T-helper 9 cell (primary cell): Measurements from ENCODE around the gene SLC46A1.

ENCODE experiments used
- DNase-seq: peaks from one replicate; pipeline ENCODE4 v3.0.0-alpha.2; 2020

Gene SLC46A1

DNA sequence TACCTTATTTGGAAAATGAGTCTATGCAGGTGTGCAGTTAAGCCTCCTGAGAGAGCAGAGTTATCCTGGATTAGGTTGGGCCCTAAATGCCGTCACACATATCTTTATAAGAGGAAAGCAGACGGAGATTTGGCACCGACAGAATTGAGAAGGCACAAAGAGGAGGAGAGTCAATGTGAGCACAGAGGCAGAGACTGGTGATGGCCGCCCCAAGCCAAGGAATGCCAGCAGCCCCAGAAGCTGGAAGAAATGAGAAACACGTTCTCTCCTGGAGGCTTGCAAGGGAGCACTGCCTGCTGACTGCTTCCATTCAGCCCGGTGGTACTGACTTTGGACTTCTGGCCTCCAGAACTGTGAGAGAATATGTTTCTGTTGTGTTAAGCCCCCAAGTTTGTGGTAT is 3.2 kb downstream of the SLC46A1 start:
- no peak for DNase-seq

DNA sequence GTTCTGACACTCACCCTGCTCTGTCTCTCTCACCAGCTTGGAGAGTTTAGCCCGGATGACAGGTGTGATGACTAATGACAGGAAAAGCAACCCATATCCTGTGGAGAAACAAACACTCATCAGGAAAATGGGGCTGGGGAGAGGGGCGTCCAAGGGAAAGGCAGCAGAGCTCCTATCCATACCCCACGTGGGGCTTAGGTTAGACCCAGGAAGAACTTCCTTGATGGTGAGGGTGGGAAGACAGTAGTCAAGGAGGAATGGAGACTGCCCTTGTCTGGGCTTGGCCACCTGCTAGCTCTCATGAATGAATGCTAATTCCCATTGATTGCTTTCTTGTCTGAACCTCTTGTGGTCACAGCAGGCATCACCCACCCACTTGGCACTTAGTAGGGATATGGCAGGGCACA is 3.8 kb downstream of the SLC46A1 start:
- no peak for DNase-seq

DNA sequence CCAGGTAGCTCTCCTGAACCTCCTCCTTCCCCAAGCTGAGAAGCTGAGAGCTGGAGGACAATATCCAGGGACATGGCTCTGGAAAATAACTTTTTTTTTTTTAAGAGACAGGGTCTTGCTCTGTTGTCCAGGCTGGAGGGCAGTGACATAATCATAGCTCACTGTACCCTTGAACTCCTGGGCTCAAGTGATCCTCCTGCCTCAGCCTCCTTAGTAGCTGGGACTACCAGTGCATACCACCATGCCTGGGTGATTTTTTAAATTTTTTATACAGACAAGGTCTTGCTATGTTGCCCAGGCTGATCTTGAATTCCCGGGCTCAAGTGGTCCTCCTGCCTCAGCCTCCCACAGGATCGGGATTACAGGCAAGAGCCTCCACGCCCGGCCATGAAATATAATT is 6.2 kb downstream of the SLC46A1 start:
- no peak for DNase-seq

DNA sequence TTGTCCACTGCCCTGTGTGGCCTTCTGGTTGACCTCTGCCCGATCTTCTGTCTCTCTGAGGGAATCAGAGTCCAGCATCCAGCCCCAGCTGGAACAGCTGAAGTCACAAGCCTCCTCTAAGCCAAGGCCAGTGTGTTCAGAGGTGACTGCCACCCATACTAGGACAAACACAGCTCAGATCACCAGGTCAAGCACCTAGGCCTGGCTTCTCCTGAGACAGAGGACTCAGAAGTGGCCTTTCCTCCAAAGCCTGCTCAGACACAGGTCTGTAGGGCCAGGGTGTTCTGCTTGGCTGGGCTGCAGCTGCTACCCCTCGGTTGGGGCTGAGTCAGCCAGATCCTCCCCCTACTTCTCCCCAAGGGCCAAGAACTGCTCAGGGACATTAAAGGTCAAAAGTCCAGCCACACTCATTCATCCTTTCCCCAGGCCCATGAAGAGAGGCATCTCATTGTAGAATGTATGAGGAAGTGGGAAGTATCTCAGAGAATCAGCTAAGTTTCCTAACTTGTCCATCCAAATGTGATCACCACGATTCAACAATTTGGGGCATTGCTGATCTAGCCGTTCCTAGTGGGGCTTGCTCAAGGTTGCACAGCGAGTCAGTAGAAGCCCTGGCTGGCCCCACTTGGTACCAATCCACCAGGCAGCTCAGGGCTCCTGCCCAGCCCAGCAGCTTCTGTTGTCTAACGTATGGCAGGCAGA is 7.6 kb downstream of the SLC46A1 start:
- no peak for DNase-seq

DNA sequence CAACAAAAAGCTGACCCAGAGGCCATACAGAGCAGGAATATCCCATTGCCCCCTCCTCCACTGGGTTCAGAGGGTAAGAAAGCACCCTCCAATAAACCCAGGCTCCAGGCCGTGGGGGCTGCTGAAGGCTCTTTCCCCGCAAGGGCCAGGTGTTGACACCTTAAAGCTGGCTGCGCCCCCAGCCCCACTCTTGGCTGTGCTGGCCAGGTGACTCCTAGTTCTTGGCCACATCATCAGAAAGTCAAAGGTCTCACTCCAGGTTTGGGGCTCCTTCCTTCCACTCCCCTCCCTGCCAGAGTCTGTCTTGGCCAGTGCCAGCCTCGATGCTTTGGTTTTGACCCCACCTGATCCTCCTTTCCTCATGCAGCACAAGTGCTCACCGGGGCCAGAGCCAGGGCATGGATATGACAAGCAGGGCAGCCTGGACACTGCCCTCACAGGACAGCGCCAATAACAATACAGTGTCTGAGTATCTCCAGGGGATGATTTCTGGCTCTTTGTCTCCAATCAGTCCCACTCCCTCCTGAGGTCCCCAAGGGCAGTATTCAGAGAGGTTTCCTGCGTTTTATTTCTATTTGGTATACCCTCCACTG is 8.2 kb downstream of the SLC46A1 start:
- DNase-seq = no peak

DNA sequence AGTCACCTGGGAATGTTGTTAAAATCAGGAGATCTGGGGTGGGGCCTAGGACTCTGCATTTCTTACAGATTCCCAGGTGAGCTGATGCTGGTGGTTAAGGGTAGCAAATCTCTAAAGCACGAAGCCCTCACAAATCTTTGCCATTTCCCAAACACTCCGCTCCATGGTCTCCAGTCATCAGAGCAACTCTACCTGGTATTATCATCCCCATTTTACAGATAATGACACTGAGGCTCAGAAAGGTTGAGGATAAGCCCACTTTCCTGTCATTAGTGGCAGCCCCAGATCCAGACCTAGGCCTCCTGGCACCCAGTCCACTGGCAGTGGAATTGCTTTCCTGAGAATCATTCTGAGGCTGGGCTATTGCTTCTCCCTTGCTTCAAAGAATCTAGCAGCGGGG is 8.7 kb downstream of the SLC46A1 start:
- DNase-seq = no peak

DNA sequence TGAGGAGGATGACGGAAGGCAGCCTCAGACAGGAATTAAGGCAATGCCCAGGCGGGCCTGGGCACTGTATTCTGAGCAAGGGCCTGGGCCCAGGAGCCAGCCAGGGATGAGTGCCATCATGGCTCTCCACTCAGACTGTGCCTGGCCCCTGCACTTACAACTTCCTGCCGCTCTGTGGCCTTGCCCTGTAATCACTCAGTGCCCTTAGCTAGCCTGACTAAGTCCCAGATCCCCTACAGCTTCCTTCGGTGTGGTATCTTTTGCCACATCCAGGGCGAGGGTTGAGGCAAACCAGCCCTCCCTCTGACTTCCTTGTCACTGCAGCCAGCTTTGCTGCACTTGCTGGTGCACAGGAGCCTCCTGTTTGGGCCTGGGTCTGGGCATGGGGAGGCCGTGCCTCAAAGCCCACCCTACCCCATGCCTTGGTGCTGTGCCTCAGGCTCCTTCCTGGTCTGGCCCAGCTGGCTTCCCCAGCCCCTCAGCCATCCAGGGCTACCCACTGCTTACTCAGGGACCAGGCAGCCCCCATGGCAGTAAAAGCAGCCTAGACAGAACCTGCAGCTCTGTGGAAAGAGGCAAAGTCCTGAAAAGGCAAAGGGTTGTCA is 9.3 kb downstream of the SLC46A1 start:
- no peak for DNase-seq

DNA sequence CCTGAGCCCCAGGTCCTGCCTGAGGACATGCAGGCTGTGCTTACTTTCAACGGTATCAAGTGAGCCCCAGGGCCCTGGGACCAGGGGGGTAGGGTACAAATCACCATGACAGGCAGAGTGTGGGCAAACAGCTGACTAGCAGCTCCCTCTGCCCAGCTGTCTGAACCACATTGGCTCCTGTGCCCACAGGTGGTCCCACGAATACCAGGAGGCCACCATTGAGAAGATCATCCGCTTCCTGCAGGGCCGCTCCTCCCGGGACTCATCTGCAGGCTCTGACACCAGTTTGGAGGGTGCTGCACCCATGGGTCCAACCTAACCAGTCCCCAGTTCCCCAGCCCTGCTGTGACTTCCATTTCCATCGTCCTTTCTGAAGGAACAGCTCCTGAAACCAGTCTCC is 10.0 kb downstream of the SLC46A1 start:
- DNase-seq = no peak

DNA sequence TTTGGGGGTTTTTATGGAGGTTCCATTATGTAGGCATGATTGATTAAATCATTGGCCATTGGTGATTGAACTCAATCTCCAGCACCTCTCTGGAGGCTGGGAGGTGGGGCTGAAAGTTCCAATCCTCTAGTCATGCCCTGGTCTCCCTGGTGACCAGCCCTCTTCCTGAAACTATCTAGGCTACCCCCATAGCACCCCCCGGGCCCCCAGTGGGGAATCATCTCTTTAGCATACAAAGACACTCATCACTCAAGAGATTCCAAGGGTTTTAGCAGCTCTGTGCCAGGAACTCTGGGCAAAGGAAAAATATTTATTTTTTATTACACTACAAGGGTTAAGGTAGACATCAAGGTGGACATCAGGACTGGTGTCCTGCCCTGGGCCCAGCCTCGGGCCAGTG is 10.6 kb downstream of the SLC46A1 start:
- no peak for DNase-seq

DNA sequence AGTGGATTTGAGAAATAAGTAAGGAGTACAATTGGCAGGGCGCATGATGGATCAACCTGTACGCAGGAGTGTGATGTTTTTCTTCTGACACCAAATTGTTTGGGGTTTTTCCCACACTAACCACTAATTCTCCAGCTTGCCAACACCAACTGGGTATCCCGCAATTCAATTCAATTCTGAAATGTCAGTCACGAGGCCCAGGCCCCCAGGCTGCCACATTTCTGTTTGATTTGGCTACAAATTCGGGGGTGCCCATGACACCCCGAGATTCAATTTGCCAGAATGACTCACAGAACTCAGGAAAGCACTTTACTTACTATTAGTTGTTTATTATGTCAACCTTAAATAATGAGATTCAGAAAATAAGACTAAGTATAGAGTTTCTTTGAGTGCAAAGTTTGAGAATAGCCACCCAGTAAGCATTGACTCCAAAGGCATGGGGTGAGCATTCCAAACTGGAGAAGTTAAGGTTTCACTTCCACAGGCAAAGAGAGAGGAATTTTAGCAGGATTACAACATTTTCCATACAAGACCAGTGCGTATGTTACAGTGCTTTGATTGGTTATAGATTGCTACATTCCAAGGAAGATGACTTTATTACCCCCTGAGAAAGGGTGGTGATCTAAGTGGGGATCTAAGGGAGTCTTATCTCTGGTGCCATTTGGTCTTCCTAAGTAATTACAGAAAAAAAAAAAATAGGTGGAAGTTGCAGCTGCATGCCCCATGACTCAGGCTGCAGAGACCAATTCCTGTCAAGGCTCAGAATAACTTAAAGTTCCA is 11.5 kb downstream of the SLC46A1 start:
- DNase-seq = no peak

DNA sequence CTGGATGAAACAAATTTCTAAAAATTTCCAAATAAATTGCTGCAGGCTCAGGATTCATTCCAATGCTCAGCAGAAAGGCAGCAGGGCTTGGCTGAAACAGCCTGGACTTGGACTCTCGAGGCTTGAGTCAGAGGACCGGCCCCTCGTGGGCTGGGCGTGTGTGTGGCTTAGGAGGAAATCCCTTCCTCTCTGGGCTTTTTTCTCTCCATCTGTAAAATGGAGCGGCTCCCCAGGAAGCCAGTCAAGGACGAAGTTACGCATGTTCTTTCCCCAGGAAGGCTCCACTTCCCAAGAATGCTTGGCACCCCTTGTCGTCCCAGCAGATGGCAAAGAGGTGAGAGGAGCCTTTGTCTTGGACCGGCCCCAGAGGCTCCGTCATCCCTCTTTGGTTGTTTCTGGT is 13.5 kb downstream of the SLC46A1 start:
- no peak for DNase-seq

DNA sequence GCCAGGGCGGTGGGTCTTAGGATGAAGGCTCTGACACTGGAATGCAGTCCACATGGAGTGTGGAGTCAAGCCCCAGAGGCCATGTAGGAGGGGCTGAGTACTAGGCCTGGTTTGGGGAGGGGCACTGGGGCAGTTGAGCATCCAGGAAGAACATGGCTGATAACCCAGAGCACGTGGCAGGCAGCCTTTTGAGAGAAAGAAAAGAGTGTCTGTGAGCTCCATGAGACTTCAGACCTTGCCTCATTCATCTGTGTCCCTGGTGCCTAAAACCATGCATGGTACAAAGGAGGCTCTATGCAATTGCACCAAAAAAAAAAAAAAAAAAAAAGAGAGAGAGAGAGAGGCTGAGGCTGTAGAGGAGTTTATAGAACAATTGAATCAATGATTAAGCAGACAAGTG is 14.6 kb downstream of the SLC46A1 start:
- DNase-seq = no peak

DNA sequence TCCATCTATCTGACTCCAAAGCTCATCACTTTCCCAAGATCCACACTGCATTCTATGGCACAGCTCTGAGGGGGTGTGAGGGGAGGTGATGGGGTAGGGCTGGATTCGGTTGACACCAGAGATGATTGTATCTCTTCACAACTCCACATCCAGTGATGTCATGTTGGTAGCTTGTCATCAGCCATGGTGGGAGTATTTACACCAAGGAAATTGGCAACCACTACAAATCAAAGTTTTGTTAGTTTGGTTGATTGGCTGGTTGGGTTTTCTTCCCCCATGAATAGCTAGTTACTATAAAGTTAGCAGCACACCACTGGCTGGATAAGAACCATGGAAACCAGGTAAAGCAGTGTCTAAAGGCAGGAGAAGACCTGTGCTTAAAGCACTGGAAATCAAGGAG is 15.0 kb downstream of the SLC46A1 start:
- DNase-seq = no peak

DNA sequence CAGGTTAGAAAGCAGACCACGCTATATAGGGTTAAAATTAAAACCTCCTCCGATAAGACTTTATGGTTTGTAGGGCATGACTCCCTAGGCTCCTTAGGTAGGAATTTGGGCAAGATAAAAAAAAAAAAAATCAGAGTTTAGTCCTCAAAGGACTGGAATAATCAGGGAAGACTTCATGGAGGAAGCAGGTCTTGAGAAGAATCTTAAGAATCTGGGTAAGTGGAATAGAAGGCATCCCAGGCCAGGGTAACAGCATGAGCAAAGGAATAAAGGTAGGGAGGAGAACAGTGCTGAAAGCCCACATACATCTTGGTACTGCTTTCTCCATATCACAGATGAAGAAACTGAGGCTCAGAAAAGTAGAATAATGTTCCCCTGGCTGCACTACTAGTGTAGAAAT is 15.4 kb downstream of the SLC46A1 start:
- no peak for DNase-seq

DNA sequence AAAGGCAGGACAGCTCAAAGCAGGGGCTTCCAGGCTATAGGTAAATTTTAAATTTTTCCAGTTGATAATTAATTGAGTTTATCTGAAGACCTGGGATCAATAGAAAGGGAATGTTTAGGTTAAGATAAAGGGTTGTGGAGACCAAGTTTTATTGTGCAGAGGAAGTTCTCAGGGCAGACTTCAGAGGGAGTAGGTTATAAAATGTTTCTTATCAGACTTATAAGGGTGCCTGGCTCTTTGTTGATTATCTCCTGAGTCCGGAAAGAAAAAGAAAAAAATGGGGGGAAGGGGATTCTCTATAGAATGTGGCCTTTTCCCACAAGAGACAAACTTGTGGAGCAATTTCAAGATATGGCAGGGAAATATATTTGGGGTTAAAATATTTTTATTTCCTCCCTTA is 15.9 kb downstream of the SLC46A1 start:
- DNase-seq = no peak

DNA sequence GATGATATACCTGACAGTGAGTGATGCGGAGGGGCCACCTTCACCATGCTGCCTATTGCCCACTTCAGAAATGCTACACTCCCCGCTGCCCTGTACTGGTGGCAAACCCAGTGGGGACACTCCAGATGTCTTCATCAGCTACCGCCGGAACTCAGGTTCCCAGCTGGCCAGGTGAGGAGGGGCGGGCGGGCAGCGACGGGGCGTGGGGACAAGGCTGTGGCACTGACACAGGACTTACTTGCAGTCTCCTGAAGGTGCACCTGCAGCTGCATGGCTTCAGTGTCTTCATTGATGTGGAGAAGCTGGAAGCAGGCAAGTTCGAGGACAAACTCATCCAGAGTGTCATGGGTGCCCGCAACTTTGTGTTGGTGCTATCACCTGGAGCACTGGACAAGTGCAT is 17.9 kb downstream of the SLC46A1 start:
- no peak for DNase-seq

DNA sequence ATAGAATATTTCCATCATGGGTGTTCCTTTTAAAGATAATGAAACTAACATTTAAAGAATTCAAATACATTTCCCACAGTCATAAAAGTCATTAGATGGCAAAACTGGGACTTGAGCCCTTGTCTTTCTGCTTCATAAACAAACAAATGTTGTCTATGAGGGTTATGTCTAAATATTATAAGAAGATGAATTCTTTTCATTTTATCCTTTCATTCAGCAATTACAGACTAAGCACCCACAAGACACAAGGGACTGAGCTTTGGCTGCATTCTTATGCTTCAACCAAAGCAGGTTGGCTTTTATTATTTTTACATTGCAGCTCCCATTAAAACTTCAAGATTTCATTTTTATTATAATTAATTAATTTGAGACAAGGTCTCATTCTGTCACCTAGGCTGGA is 19.6 kb downstream of the SLC46A1 start:
- no peak for DNase-seq

DNA sequence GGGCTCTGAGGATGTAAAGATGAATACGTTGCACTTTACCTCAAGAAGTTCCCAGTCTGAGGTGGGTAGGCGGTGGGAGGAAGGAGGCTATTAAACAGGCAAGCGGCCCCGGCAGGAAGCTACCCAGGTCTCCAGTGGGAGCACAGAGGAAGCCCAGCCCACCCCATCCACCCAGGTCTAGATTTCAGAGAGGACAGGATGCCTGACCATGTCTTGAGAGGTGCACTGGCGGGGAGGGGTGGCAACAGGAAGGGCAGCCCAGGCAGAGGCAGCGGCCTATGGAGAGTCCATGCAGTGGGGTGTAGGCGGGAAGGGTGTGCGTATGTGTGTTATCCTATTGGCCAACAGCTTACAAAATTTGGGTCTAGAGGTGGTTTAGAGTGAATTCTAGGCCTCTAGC is 20.6 kb downstream of the SLC46A1 start:
- DNase-seq = no peak

DNA sequence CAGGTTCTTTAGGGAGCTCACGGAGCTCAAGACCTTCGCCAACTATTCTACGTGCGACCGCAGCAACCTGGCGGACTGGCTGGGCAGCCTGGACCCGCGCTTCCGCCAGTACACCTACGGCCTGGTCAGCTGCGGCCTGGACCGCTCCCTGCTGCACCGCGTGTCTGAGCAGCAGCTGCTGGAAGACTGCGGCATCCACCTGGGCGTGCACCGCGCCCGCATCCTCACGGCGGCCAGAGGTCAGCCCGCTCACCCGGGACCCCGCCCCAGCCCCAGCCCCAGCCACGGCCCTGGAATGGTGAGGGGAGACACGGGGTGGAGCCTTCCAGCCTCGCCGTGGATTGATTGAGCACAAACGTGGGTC is 21.0 kb downstream of the SLC46A1 start:
- no peak for DNase-seq

DNA sequence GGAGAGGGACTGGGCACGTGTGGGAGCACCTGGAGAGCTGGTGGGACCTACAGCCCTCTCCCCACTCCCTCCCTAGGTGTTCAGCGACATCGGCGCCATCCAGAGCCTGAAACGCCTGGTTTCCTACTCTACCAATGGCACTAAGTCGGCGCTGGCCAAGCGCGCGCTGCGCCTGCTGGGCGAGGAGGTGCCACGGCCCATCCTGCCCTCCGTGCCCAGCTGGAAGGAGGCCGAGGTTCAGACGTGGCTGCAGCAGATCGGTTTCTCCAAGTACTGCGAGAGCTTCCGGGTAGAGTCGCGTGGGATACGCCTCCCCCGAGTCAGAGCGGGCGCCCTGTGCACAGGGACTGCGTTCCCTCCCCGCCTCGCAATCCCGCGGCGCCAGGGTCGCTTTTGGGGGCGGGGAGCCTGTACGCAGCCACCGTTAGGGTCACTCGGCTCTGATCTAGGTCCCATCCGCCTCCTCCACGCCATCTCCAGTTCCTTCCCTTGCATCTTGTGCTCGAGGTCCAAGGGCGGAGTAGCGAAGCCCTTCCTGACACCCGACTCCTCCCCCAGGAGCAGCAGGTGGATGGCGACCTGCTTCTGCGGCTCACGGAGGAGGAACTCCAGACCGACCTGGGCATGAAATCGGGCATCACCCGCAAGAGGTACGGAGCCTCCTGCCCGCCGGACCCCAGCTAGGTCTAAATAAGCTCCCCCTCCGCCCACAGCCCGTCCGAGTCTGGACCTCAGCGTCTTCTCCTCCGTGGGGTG is 21.6 kb downstream of the SLC46A1 start:
- peak; percentile 47 for DNase-seq

DNA sequence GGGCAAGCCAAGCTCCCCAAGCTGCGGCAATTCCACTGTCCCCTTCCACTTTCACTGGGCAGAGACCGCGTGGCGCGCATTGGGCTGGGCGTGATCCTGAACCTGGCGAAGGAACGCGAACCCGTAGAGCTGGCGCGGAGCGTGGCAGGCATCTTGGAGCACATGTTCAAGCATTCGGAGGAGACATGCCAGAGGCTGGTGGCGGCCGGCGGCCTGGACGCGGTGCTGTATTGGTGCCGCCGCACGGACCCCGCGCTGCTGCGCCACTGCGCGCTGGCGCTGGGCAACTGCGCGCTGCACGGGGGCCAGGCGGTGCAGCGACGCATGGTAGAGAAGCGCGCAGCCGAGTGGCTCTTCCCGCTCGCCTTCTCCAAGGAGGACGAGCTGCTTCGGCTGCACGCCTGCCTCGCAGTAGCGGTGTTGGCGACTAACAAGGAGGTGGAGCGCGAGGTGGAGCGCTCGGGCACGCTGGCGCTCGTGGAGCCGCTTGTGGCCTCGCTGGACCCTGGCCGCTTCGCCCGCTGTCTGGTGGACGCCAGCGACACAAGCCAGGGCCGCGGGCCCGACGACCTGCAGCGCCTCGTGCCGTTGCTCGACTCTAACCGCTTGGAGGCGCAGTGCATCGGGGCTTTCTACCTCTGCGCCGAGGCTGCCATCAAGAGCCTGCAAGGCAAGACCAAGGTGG is 24.7 kb downstream of the SLC46A1 start:
- no peak for DNase-seq
